Activated CD8-positive, alpha-beta memory T cell treated with anti-CD3 and anti-CD28 coated beads, Interleukin-2, amount 50 U/mL, for 48 hours (primary cell): Measurements from ENCODE around the gene LYPD5.
"Not testable (repeated sequence)": the region's sequence is repeated elsewhere in the genome, so short reads cannot be mapped to it uniquely, and the experiment has no call there.

ENCODE experiments used
- DNase-seq: peaks from one replicate; pipeline ENCODE4 v3.0.0-alpha.2; 2020

LYPD5 gene

DNA sequence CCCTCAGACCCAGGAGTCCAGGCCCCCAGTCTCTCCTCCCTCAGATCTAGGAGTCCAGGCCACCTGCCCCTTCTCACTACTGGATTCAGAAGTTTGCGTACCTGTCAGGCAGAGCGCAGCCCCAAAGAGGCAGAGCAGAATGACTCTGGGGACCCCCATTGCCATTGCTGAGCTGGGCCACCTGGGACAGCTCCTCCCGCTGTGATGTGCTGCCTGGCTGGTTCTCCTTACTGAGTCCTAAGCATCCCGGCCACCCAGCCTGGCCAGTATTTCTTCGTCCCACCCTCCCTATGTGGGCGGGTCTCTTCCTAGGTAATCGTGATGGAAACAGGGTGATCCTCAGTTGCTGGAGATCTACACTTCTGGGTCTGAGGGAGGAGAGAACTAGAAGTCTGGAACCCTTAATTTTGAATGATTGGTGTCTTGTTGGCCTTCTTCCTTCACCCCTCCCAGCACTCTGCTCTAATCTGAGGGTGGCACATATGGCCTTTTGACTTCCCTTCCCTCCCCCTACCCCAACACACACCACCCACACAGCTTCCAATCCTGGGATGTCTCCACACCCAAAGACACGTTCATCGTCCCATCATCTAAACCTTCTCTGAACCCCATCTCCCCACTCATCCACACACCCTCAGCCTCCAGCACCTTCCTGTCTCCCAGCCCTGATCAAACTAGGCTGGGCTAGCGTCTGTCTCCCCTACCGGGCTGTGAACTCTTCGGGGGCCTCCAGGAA, at the start of gene LYPD5:
Gene LYPD5 (minus strand): TSS at position 232 of the 736 bp plus-strand sequence. CDS start 67 bp downstream, at position 165.
- no peak for DNase-seq

DNA sequence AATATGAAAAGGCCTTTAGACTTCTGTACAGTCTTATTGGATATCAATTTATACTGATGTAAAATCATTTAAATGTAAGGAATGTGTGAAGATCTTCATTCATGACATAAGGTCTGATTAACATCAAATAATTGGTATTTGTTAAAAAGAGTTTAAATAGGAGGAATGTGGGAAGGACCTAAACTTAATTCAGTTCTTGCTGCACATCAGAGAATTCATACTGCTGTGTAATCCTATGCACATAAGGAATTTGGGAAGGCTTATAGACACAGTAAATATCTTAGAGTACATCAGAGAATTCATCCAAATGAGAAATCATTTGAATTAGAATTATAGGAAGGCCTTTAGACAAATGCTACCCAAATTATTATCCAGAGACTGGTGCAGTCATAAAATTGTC, 46.6 kb upstream of the LYPD5 start:
- DNase-seq = no peak

DNA sequence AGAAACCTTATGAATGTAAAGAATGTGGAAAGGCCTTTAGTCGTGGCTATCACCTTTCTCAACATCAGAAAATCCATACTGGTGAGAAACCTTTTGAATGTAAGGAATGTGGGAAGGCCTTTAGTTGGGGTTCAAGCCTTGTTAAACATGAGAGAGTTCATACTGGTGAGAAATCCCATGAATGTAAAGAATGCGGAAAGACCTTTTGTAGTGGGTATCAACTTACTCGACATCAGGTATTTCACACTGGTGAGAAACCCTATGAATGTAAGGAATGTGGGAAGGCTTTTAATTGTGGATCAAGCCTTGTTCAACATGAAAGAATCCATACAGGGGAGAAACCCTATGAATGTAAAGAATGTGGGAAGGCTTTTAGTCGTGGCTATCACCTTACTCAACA, 45.6 kb upstream of the LYPD5 start:
- DNase-seq = no peak

- no peak for DNase-seq
These were observed 45.0 kb upstream of the LYPD5 start for GRCh38 chr19:43847246-43847645.

GRCh38 chr19:43842007-43842406, 39.8 kb upstream of the LYPD5 start:
- no peak for DNase-seq

DNA sequence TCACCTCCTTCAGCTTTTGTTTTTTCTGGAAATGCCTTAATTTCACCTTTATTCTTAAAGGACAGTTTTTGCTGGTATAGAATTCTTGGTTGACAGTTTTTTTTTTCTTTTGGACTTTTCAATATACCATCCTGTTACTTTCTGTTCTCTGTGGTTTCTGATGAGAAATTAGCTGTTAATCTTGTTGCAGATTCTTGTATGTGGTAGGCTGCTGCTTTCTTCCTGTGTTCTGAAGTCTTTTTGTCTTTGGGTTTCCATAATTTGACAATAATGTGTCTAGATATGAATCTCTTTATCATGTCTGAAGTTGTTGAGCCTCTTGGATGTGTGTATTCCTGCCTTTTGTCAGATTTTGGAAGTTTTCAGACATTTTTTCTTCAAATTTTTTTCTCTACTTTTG, 36.9 kb upstream of the LYPD5 start:
- DNase-seq = no peak

DNA sequence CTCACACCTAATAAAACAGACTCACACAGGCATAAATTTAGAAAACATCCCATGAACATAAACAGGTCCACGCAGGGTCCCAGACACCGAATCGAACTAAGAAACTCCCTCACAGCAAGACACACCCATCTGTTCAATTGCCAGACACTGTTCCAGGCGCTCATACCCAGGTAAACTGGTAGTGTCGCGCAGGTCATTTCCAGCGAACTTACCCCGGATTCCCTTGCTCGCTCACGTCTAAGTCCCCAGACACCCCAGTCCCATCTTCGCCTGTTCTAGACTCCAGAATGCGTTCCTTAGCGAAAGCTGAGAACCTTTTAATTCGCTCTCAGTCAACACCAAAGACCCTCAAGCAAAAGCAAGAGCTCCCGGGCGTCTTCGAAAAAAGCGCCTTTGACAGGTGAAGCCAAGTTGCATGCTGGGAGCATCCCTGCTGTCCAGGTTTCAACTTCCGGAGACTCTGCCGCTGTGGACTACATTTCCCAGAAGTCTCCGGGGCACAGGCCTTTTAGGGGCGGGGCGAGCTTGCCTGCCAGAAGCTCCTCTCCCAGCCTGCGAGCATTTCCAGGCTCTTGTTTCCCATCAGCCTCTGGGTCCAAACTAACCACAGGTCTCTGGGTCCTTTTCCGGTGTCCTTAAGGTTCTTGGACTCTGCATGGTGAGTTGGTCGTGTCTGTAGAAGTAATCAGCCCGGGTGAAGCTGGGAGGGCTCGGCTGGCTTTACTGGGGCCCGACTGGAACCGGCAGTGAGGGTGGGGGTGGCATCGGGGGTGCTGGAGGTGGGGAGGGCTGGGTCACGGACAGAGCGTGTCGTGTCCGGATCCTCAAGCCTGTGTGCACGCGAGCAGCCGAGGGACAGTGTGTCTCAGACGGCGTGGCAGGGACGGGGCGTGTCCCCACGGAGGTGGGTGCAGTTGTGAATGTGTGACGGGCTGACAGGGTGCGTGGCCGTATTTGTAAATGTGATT, 24.8 kb upstream of the LYPD5 start, which contains the start of gene ZNF283:
Gene ZNF283 (plus strand): TSS at position 535 of the 968 bp plus-strand sequence. CDS start 6,184 bp downstream, outside the sequence.
- DNase-seq = peak; percentile 89

DNA sequence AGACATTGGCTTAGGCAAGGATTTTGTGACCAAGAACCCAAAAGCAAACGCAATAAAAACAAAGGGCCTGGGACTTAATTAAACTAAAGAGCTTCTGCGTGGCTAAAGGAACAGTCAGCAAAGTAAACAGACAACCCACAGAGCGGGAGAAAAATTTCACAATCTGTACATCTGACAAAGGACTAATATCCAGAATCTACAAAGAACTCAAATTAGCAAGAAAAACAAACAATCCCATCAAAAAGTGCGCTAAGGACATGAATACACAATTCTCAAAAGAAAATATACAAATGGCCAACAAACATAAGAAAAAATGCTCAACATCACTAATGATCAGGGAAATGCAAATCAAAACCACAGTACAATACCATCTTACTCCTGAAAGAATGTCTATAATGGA, 22.3 kb upstream of the LYPD5 start:
- DNase-seq = not testable (repeated sequence)

GRCh38 chr19:43823856-43824255, 21.6 kb upstream of the LYPD5 start:
- not testable (repeated sequence) for DNase-seq

DNA sequence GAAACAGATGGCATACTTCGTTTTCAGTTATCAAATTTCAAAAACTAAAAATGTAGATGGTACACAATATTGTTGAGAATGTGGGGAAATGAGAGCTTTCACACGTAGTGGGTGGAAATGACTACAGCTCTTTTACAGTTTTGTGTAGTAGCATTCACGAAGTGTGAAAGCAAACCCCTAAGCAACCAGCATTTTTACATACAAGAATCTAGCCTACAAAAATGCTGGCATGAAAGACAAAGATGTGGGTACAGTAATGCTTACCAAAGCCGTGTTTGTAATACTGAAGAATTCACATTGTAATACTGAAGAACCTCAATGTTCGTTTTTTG, 18.6 kb upstream of the LYPD5 start:
- no peak for DNase-seq

- DNase-seq = peak; percentile 58
These were observed 18.0 kb upstream of the LYPD5 start for GRCh38 chr19:43820098-43820883.

DNA sequence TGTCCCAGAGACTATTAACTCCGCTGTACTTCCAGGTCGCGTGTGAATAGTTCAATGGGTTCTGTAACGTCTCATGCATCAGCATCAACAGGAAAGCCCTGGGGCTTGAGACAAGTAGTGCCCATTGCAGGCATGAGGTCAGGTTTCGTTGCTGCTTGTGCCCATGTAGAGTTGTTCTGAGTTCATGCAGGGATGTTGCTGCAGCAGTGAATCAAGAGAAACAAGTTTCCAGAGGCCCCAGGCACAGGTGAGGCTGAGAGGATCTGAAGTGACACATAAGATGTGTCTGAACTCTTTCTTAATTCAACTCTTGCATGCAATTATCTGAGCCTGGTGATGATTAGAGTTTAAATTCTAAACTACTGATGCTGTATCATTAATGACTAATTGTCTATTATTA, 16.3 kb upstream of the LYPD5 start:
- DNase-seq = no peak

DNA sequence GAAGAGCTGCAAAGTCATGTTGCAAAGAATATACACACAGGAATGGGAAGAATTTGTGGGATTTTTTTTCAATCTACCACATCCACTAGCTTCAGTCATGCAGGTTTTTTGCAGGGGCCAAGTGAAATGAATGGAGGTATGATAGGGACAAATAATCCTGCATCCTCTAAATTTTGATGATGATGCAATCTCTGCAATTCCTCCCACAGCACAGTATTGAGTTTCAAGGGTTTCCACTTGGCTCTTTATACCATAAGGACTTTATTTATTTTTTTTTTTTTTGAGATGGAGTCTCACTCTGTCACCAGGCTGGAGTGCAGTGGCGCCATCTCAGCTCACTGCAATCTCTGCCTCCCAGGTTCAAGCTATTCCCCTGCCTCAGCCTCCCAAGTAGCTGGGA, 15.2 kb upstream of the LYPD5 start:
- DNase-seq = not testable (repeated sequence)

DNA sequence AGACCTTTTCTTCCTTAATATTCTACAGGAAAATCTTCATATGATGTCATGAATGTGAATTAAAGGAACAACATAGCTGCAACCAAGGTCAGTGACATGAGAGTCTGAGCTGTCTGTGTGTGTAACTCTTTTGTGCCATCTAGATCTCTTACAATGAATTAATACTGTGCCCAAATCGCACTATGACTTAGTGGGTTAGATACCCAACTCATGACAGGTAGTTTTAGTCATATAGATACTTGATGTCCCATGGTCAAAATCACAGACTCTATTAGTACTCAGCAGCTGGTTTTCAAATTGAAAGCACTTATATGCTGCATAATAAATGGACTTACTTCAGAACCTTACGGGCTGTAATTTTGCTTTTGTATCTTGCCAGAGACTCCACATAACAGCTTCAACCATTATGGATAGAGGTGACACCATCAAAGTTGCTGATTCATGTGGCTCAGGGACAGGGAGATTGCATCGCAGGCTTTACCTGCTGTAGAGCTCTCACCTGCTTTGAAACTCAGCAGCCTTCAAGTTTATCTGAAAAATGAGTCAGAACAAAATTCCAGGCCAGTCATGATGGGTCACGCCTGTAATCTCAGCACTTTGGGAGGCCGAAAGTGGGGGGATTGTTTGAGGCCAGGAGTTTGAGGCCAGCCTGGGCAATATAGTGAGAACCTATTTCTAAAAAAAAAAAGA, 12.6 kb upstream of the LYPD5 start:
- no peak for DNase-seq

- DNase-seq = no peak
These were observed 10.4 kb upstream of the LYPD5 start for GRCh38 chr19:43812688-43813087.

DNA sequence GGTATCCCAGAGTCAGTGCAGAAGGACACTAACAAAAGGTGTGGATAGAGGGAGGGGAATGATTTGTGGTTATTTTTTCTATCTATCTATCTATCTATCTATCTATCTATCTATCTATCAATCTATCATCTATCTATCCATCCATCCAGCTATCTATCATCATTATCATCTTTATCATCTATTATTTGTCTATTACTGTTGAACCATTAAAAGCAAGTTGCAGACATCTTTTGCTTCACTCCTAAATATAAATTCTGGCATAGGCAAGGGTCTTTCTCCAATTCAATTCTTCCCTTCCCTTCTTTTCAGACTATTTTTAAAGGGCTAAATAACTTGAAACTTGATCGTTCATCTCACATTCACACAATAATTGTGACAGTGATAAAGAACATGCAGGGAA, 10.0 kb upstream of the LYPD5 start:
- DNase-seq = no peak

- no peak for DNase-seq
These were observed 9.6 kb upstream of the LYPD5 start for GRCh38 chr19:43811837-43812236.

DNA sequence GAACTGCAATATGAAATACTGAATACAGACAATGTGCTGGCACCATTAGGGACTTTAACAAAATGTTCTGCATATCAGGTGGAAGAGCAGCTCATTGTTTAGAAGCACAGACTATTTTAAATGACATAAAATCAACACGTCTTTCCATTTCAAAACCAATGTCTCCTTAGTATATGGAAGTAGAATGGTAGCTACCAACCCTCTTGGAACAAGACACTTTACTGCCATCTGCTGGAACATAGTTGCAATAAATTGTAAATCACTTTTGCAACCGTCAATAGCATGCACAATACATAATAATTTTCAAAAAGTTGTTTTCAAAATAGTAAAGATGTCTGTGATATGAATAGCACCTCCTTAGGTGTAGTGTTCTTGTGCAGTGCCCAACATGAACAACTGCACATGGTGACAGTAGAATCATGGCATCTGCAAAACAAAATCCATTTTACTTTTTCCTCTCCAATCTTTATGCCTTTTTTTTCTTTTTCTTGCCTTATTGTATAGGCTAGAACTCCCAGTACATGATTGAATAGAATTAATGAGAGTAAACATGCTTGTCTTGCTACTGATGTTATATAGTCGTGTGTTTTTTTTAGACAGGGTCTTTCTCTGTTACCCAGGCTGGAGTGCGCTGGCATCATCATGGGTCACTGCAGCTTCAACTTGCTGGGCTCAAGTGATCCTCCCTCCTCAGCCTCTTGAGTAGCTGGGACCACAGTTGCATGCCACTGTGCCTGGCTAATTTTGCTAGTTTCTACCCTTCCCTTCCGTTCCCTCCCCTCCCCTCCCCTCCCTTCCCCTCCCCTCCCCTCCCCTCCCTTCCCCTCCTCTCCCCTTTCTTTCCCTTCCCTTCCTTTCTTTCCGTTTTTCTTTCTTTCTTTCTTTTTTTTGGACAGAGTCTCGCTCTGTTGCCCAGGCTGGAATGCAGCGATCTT, 7.8 kb upstream of the LYPD5 start:
- DNase-seq = no peak

- DNase-seq = no peak
These were observed 5.4 kb upstream of the LYPD5 start for GRCh38 chr19:43807651-43808050.

DNA sequence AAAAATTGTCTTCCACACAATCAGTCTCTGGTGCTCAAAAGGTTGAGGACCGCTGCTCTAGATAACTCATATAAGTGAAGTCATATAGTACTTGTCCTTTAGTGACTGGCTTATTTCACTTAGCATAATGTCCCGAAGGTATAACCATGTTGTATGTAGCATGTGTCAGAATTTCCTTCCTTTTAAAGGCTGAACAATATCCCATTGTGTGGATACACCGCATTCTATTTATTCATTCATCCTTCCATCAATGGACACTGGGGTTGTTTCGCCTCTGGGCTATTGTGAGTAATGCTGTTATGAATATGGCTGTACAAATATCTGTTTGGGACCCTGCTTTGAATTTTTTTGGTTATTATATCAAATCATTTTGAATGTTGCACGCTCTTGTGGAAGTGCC, 4.6 kb upstream of the LYPD5 start:
- DNase-seq = no peak

DNA sequence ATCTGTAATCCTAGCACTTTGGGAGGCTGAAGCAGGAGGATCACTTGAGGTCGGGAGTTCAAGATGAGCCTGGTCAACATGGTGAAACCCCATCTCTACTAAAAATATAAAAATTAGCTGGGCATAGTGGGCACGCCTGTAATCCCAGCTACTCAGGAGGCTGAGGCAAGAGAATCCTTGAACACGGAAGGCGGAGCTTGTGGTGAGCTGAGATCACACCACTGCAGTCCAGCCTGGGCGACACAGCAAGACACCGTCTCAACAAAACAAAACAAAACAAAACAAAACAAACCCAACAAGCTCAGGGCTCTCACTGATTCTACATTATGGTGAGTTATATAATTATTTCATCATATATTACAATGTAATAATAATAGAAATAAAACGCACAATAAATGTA, 4.2 kb upstream of the LYPD5 start:
- not testable (repeated sequence) for DNase-seq
